ENCODE data around the gene IDH3G. TPM values are rescaled to one million over a fixed set of nuclear protein-coding genes. Genes with fewer than 3 reads are reported as not detected.

IDH3G gene
- total and polyA plus RNA-seq, 8 donors: 15.8 to 48.4 (median 25.1) TPM

- Histone ChIP-seq H3K27me3 (no peaks in the 10 kb centered on the region), H3K27ac (no peak overlapping the region), H3K36me3 (no peaks in the 10 kb centered on the region), H3K4me3 (no peak overlapping the region), H3K4me1 (no peaks in the 10 kb centered on the region), H3K9me3 (no peaks in the 10 kb centered on the region)
- DNase-seq (peak in 3 of 6 donors; percentile 19 to 59 (median 51)), ATAC-seq (no peak), FAIRE-seq (no peak)
- intact Hi-C loops (cut with DNase I): loop anchor here in 1 of 3 donors (10.0 kb wide), 1 partner anchor 179 kb away; no protein-coding TSS in a partner anchor
- no peak for TF ChIP-seq CTCF (IDR thresholded peaks at IDR 0.05)
- WGBS, 2 donors: 81 to 90% methylated on average over 41 to 42 of the region's 42 CpGs
Observed at GRCh38 chrX:153775293-153776119, 18.7 kb downstream of the IDH3G start.

GRCh38 chrX:153774576-153775292, 19.4 kb downstream of the IDH3G start:
- Histone ChIP-seq H3K27me3 (no peaks in the 10 kb centered on the region), H3K9me3 (no peaks in the 10 kb centered on the region), H3K4me3 (no peak overlapping the region), H3K4me1 (no peaks in the 10 kb centered on the region), H3K36me3 (no peaks in the 10 kb centered on the region), H3K27ac (no peak overlapping the region)
- WGBS, 2 donors: 89 to 94% methylated on average over 36 to 37 of the region's 37 CpGs
- no peak for FAIRE-seq
- ATAC-seq: no peak
- intact Hi-C loops (cut with DNase I): loop anchor here in 1 of 3 donors (10.0 kb wide), 1 partner anchor 180 kb away; no protein-coding TSS in a partner anchor
- no peak for TF ChIP-seq CTCF (IDR thresholded peaks at IDR 0.05)
- peak in 2 of 6 donors; percentile 26 to 67 for DNase-seq

- H3K36me3 ChIP-seq: no peaks in the 10 kb centered on the region
- H3K9me3 ChIP-seq: no peaks in the 10 kb centered on the region
- ATAC-seq (no peak), DNase-seq (peak in 3 of 6 donors; percentile 22 to 77 (median 56)), FAIRE-seq (no peak)
- 91 to 95% methylated on average over 43 to 48 of the region's 48 CpGs for WGBS, 2 donors
- H3K4me3 ChIP-seq: no peak overlapping the region
- TF ChIP-seq CTCF (IDR thresholded peaks at IDR 0.05): no peak
- no peak overlapping the region for H3K27ac ChIP-seq
- H3K27me3 ChIP-seq: no peaks in the 10 kb centered on the region
- no peaks in the 10 kb centered on the region for H3K4me1 ChIP-seq
- intact Hi-C loops (cut with DNase I): loop anchor here in 1 of 3 donors (10.0 kb wide), 1 partner anchor 181 kb away; no protein-coding TSS in a partner anchor
Observed at GRCh38 chrX:153773741-153774575, 20.2 kb downstream of the IDH3G start.

GRCh38 chrX:153773218-153773611, 21.0 kb downstream of the IDH3G start:
- Histone ChIP-seq H3K27ac (no peak overlapping the region), H3K36me3 (no peaks in the 10 kb centered on the region), H3K9me3 (no peaks in the 10 kb centered on the region), H3K4me1 (no peaks in the 10 kb centered on the region), H3K27me3 (no peaks in the 10 kb centered on the region), H3K4me3 (no peak overlapping the region)
- intact Hi-C loops (cut with DNase I): loop anchor here in 1 of 3 donors (10.0 kb wide), 1 partner anchor 182 kb away; no protein-coding TSS in a partner anchor
- 91 to 93% methylated on average over 22 to 23 of the region's 23 CpGs for WGBS, 2 donors
- peak in 2 of 6 donors; percentile 27 to 74 for DNase-seq
- ATAC-seq: no peak
- TF ChIP-seq CTCF (IDR thresholded peaks at IDR 0.05): no peak
- no peak for FAIRE-seq

Measured in pancreas (tissue), 10 donors.